Adrenal gland (tissue), 19 donors: ENCODE measurements around the gene RBM22. TPM values are rescaled to one million over a fixed set of nuclear protein-coding genes. Genes with fewer than 3 reads are reported as not detected.
"Not testable (repeated sequence)": the region's sequence is repeated elsewhere in the genome, so short reads cannot be mapped to it uniquely, and the experiment has no call there.

Experiments
- DNase-seq, 7 donors: peaks; one replicate each; pipeline ENCODE4 v3.0.0-alpha.2; 2019 to 2020
- H3K27ac ChIP-seq, 5 donors: fragments of 200-600 bp; sonication (generic) in 4 of 5; 1 replicate in 3 of 5; 2 replicates in 2 of 5; pipeline versions ENCODE4 v1.5.1 to v1.8.0; 2016 to 2020; ENCODE audit warnings: mild to moderate bottlenecking in 1 of 5
- H3K27me3 ChIP-seq: fragments of 200-600 bp; 2 replicates; pipeline ENCODE4 v1.8.0; 2021
- H3K36me3 ChIP-seq, 2 donors: fragments of 200-600 bp; replicated peaks in 1 of 2; 1 replicate in 1 of 2; 2 replicates in 1 of 2; pipeline versions ENCODE4 v1.5.1 to v1.8.0; 2018 to 2022
- H3K4me1 ChIP-seq, 2 donors: fragments of 200-600 bp; replicated peaks in 1 of 2; 1 replicate in 1 of 2; 2 replicates in 1 of 2; pipeline versions ENCODE4 v1.5.1 to v1.8.0; 2018 to 2021
- H3K4me3 ChIP-seq, 4 donors: fragments of 200-600 bp; sonication (generic) in 3 of 4; one replicate each; pipeline ENCODE4 v1.5.1; 2016 to 2018
- H3K9me3 ChIP-seq, 3 donors: fragments of 200-600 bp; sonication (generic) in 1 of 3; replicated peaks in 1 of 3; 1 replicate in 2 of 3; 2 replicates in 1 of 3; pipeline versions ENCODE4 v1.5.1 to v1.8.0; 2016 to 2021
- CTCF ChIP-seq, 6 experiments: fragments of 450-650 bp in 4 of 6; fragments of 200-600 bp in 2 of 6; sonication (generic) in 1 of 6; IDR thresholded peaks; 1 replicate in 5 of 6; 2 replicates in 1 of 6; pipeline versions ENCODE4 v1.5.1 to v1.8.0; 2016 to 2021; ENCODE audit warnings: antibody characterized with exemption in 6 of 6, mild to moderate bottlenecking in 2 of 6, moderate library complexity in 1 of 6
- POLR2A ChIP-seq, 2 donors: fragments of 450-650 bp; IDR thresholded peaks; one replicate each; pipeline ENCODE4 v1.6.1; 2017; ENCODE audit warnings: antibody characterized with exemption in 2 of 2, mild to moderate bottlenecking in 2 of 2, moderate library complexity in 1 of 2
- WGBS, 4 donors: extraction: QIAGEN DNeasy Blood & Tissue Kit in 2 of 4; methylation state at CpG; one replicate each; pipeline versions ENCODE4 v1.1.5 to v1.1.7; 2013 to 2017; 5-methylcytosine and 5-hydroxymethylcytosine counted together
- intact Hi-C, 2 donors: fragments of 100-400 bp; cut with DNase I; formaldehyde crosslinking; loops; one replicate each; pipeline versions ENCODE4 v1.14.1 to v1.15.0; 2022 to 2023
- long read RNA-seq, 10 donors: library from polyadenylated mRNA in 3 of 10; unstranded in 2 of 10; stranded (forward) in 1 of 10; transcript quantifications; one replicate each; pipeline ENCODE4 v2.0.0 and lab custom pipeline, GENCODE V29; 2021 to 2026
- polyA plus RNA-seq, 3 donors: library from polyadenylated mRNA; stranded (reverse); fragments of 200-250 nt in 2 of 3; fragments of 350-450 nt in 1 of 3; fragmentation: Illumina TruSeq in 1 of 3; extraction: RNeasy Lipid Tissue Mini Kit (QIAGEN cat#74804) in 1 of 3; gene quantifications; one replicate each; pipeline ENCODE4 v1.2.3, GENCODE V29; 2013 to 2014
- total RNA-seq, 9 donors: library from RNA; depleted of rRNA in 4 of 9; stranded (reverse); fragments of >200 nt in 4 of 9; fragments of 120-200 nt in 1 of 9; fragmentation: NEBNext Ultra II Directional in 1 of 9; extraction: Animal tissue kit (Norgen Biotek cat#: 25700) in 1 of 9; gene quantifications; one replicate each; pipeline versions ENCODE4 v1.1.0 to v1.2.4, GENCODE V29; 2013 to 2023
- donor health status: healthy with polysubstance abuse.
- donor health status: Bipolar disorder and iron deficiency.
- donor health status: DM: yes; HTN: yes; CAD: no.
- donor health status: DM: no; HTN: no; CAD: no.
- donor health status: DM: no; HTN: no; CAD: no.
- donor health status: DM: yes; HTN: yes; CAD: no.

The RBM22 gene
- 10 to 100 TPM; 28.2 to 80.4 (median 37.4) TPM for total RNA-seq
- polyA plus RNA-seq, result 10 to 100 TPM; 30.4 to 43.7 (median 41.3) TPM
- long read RNA-seq, donor 1, partial matches to known transcripts, result 0 of 5 reads
- long read RNA-seq, donor 1, other reads (novel, unspliced or antisense), result 0 of 5 reads
- long read RNA-seq, donor 2, transcript RBM22-201 (11 exons, 2,342 nt), result major isoform, 5 of 7 reads
- long read RNA-seq, donor 2, partial matches to known transcripts, result 0 of 7 reads
- long read RNA-seq, donor 2, other reads (novel, unspliced or antisense), result 0 of 7 reads
- long read RNA-seq, donor 3, partial matches to known transcripts, result 0 of 5 reads
- long read RNA-seq, donor 3, other reads (novel, unspliced or antisense), result 0 of 5 reads
- long read RNA-seq, donor 4, partial matches to known transcripts, result 1 of 6 reads
- long read RNA-seq, donor 4, other reads (novel, unspliced or antisense), result 1 of 6 reads
- long read RNA-seq, donor 5, transcript RBM22-201 (11 exons, 2,342 nt), result major isoform, 51 of 56 reads
- long read RNA-seq, donor 5, partial matches to known transcripts, result 1 of 56 reads
- long read RNA-seq, donor 5, other reads (novel, unspliced or antisense), result 4 of 56 reads
- long read RNA-seq, donor 6, transcript RBM22-201 (11 exons, 2,342 nt), result major isoform, 7 of 12 reads
- long read RNA-seq, donor 6, partial matches to known transcripts, result 5 of 12 reads
- long read RNA-seq, donor 6, other reads (novel, unspliced or antisense), result 0 of 12 reads
- long read RNA-seq, donor 7, partial matches to known transcripts, result 0 of 3 reads
- long read RNA-seq, donor 7, other reads (novel, unspliced or antisense), result 0 of 3 reads
- long read RNA-seq, donor 8, transcript RBM22-201 (11 exons, 2,342 nt), result major isoform, 11 of 13 reads
- long read RNA-seq, donor 8, partial matches to known transcripts, result 0 of 13 reads
- long read RNA-seq, donor 8, other reads (novel, unspliced or antisense), result 0 of 13 reads
- long read RNA-seq, donor 9, partial matches to known transcripts, result 0 of 8 reads
- long read RNA-seq, donor 9, other reads (novel, unspliced or antisense), result 0 of 8 reads
- long read RNA-seq, donor 10, partial matches to known transcripts, result 0 of 4 reads
- long read RNA-seq, donor 10, other reads (novel, unspliced or antisense), result 0 of 4 reads

DNA sequence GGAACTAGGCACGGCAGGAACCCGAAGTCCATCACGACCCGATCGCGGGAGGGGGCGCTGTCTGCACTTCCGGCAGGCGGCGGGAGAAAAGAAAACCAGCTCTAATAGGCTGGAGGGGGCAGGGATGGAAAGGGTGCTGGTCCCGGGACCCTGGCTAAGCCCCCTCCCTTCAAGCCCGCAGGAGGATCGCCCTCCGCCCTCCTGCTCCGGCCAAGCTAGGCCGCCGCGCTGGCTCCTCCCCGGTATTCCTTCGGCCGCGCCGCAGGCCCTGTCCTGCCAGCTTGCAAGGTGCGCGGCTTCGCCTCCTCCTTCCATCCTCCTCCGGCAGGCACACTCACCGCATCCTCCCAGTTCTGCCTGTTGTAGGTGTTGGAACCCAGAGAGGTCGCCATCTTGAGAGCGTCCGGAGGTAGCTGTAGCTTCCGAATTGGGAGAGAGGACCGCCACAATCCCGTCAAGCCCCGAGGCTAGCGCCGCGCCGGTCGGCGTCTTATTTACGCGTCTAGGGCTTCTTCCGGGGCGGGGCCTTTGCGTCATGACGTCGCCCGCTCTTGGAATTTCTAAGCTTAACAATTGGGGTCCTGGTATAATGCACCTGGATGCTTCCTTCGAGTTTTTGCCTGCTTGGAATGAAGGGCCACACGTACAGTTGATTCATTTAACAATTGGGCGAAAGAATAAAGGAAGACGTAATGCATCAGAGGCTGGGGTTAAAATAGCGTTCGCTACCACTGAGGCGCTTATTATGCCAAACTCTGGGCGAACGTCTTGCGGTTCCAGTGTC, at the start of gene RBM22:
TSS of gene RBM22 (minus strand) at position 469 of the 784 bp plus-strand sequence. CDS start at position 392, 77 bp downstream.
- Histone ChIP-seq H3K36me3 (peaks cover 0 to 33% of the 10 kb centered on the region in 2 donors), H3K27ac (peak within 1 kb of the TSS; percentile 73 to 99 (median 90)), H3K27me3 (no peaks in the 10 kb centered on the region), H3K9me3 (no peaks in the 10 kb centered on the region), H3K4me1 (peaks cover 11 to 17% of the 10 kb centered on the region in 2 donors), H3K4me3 (peak within 1 kb of the TSS; percentile 34 to 87 (median 76))
- intact Hi-C loops, result loop anchor here (10.0 kb wide), 2 partner anchors 144 to 146 kb away; partner anchors contain the start of gene IRGM (in 2 of the 2)
- DNase-seq, result peak; percentile 90 to 97 (median 93)
- TF ChIP-seq POLR2A (IDR thresholded peaks at IDR 0.05), result peak; percentile 87 to 94
- TF ChIP-seq CTCF (IDR thresholded peaks at IDR 0.05), result peak; percentile 37 to 71 (median 53)
- WGBS, 4 donors, result 0 to 1% (median 1%) methylated on average over 27 to 59 of the region's 59 CpGs

GRCh38 chr5:150750469-150750868, 49.6 kb upstream of the RBM22 start:
- H3K36me3 ChIP-seq, result peaks cover 0 to 44% of the 10 kb centered on the region in 2 donors
- intact Hi-C loops, result no loop called here
- peaks cover 15 to 49% of the 10 kb centered on the region in 2 donors for H3K4me1 ChIP-seq

DNA sequence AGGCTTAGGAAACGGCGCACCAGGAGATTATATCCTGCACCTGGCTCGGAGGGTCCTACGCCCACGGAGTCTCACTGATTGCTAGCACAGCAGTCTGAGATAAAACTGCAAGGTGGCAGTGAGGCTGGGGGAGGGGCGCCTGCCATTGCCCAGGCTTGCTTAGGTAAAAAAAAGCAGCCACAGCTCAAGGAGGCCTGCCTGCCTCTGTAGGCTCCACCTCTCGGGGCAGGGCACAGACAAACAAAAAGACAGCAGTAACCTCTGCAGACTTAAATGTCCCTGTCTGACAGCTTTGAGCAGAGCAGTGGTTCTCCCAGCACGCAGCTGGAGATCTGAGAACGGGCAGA, 42.3 kb upstream of the RBM22 start:
- H3K9me3 ChIP-seq, intact Hi-C loops, H3K27me3 ChIP-seq: not testable (repeated sequence)
- H3K4me1 ChIP-seq, result peaks cover 14 to 19% of the 10 kb centered on the region in 2 donors
- peak overlapping the region in 4 of 5 donors; percentile 66 to 90 (median 79) for H3K27ac ChIP-seq
- peak in 1 of 7 donors; percentile 53 for DNase-seq
- 80 to 94% (median 92%) methylated on average over 4 to 9 of the region's 9 CpGs for WGBS, 4 donors
- peak overlapping the region in 1 of 4 donors; percentile 38 for H3K4me3 ChIP-seq
- peaks cover 0 to 15% of the 10 kb centered on the region in 2 donors for H3K36me3 ChIP-seq

More at GRCh38 chr5:150750469-150750868, 49.6 kb upstream of the RBM22 start:
- TF ChIP-seq CTCF (IDR thresholded peaks at IDR 0.05), result no peak
- no peak for TF ChIP-seq POLR2A (IDR thresholded peaks at IDR 0.05)
- Histone ChIP-seq H3K27me3 (no peaks in the 10 kb centered on the region), H3K9me3 (no peaks in the 10 kb centered on the region), H3K27ac (peak overlapping the region in 1 of 5 donors; percentile 58), H3K4me3 (no peak overlapping the region)
- no peak for DNase-seq
- WGBS, 4 donors, result 33 to 53% (median 46%) methylated on average over 2 of the region's 2 CpGs

GRCh38 chr5:150742455-150743141, 41.7 kb upstream of the RBM22 start:
- WGBS, 4 donors, result 60 to 72% (median 69%) methylated on average over 14 to 18 of the region's 18 CpGs
- H3K27me3 ChIP-seq, intact Hi-C loops, H3K9me3 ChIP-seq: not testable (repeated sequence)
- H3K36me3 ChIP-seq, result peaks cover 0 to 15% of the 10 kb centered on the region in 2 donors
- peaks cover 19 to 24% of the 10 kb centered on the region in 2 donors for H3K4me1 ChIP-seq
- H3K4me3 ChIP-seq, result peak overlapping the region in 1 of 4 donors; percentile 38
- peak in 1 of 7 donors; percentile 30 for DNase-seq
- peak overlapping the region in 4 of 5 donors; percentile 66 to 90 (median 79) for H3K27ac ChIP-seq
